Aorta (tissue), 5 donors: ENCODE measurements around the gene ADAM11. TPM values are rescaled to one million over a fixed set of nuclear protein-coding genes. Genes with fewer than 3 reads are reported as not detected.
A peak's percentile ranks its signal among the peaks of the same experiment; 100 is the strongest.

Source experiments
- ATAC-seq: fragments of 200-7000 bp; cut with Tn5 transposase; one replicate; pipeline ENCODE4 v1.9.1; 2022; ENCODE audit warnings: moderate library complexity; ENCODE audit not compliant: low FRiP score
- DNase-seq, 2 donors: peaks; one replicate each; pipeline ENCODE4 v3.0.0-alpha.2; 2020
- H3K27ac ChIP-seq, 2 donors: one replicate each; pipeline ENCODE4 v1.5.1; 2013; ENCODE audit warnings: low read length in 2 of 2, mild to moderate bottlenecking in 2 of 2, moderate library complexity in 2 of 2, control low read depth in 1 of 2, inconsistent platforms in 1 of 2, low read depth in 1 of 2
- H3K27me3 ChIP-seq, 2 donors: one replicate each; pipeline ENCODE4 v1.6.1; 2013; ENCODE audit warnings: control low read depth in 1 of 2, low read length in 1 of 2, mild to moderate bottlenecking in 1 of 2, moderate library complexity in 1 of 2; ENCODE audit not compliant: insufficient read depth in 2 of 2, control insufficient read depth in 1 of 2
- H3K36me3 ChIP-seq, 2 donors: one replicate each; pipeline ENCODE4 v1.6.1; 2013; ENCODE audit warnings: control low read depth in 1 of 2, low read length in 1 of 2, mild to moderate bottlenecking in 1 of 2; ENCODE audit not compliant: insufficient read depth in 2 of 2, control insufficient read depth in 1 of 2
- H3K4me1 ChIP-seq, 2 donors: one replicate each; pipeline ENCODE4 v1.6.1; 2013; ENCODE audit warnings: low read length in 2 of 2, control low read depth in 1 of 2, mild to moderate bottlenecking in 1 of 2, moderate library complexity in 1 of 2; ENCODE audit not compliant: insufficient read depth in 2 of 2, control insufficient read depth in 1 of 2
- H3K4me3 ChIP-seq, 2 donors: one replicate each; pipeline ENCODE4 v1.5.1; 2013; ENCODE audit warnings: low read length in 2 of 2, control low read depth in 1 of 2, mild to moderate bottlenecking in 1 of 2
- H3K9me3 ChIP-seq: one replicate; pipeline ENCODE4 v1.6.1; 2013; ENCODE audit warnings: mild to moderate bottlenecking, low read length; ENCODE audit not compliant: control insufficient read depth
- WGBS, 2 donors: extraction: QIAGEN DNeasy Blood & Tissue Kit; methylation state at CpG; one replicate each; pipeline ENCODE4 v1.1.7; 2013; 5-methylcytosine and 5-hydroxymethylcytosine counted together
- intact Hi-C, 2 donors: fragments of 100-400 bp; cut with DNase I; formaldehyde crosslinking; loops; one replicate each; pipeline versions ENCODE4 v1.14.2 to v1.15.0; 2022
- polyA plus RNA-seq, 2 donors: library from polyadenylated mRNA; stranded (reverse); fragments of 200-250 nt; gene quantifications; one replicate each; pipeline ENCODE4 v1.2.3, GENCODE V29; 2013
- total RNA-seq, 2 donors: library from RNA; stranded (reverse); fragmentation: NEBNext Ultra II Directional; extraction: Animal tissue kit (Norgen Biotek cat#: 25700); gene quantifications; one replicate each; pipeline ENCODE4 v1.2.1, GENCODE V29; 2021
- donor health status: healthy with polysubstance abuse.
- donor health status: Bipolar disorder and iron deficiency.
- donor health status: DM: no; HTN: no; CAD: no.
- donor health status: DM: no; HTN: no; CAD: no.
- donor health status: DM: yes; HTN: yes; CAD: no.

Gene ADAM11
- total and polyA plus RNA-seq, 4 donors: 0.38 to 1.6 (median 0.91) TPM

GRCh38 chr17:44776628-44777393 is 18.0 kb downstream of the ADAM11 start:
- no peak overlapping the region for H3K4me3 ChIP-seq
- intact Hi-C loops: loop anchor here (5.0 to 10.0 kb wide), 4 partner anchors 55 to 358 kb away; partner anchors contain the start of genes PLCD3 (in 2 of the 2), ACBD4 (in 1 of the 2) and GJC1 (in 1 of the 2)
- no peaks in the 10 kb centered on the region for H3K9me3 ChIP-seq
- H3K36me3 ChIP-seq: no peaks in the 10 kb centered on the region
- WGBS, 2 donors: 81 to 84% methylated on average over 19 of the region's 19 CpGs
- DNase-seq (no peak), ATAC-seq (no peak)
- H3K4me1 ChIP-seq: no peaks in the 10 kb centered on the region
- H3K27ac ChIP-seq: no peak overlapping the region
- no peaks in the 10 kb centered on the region for H3K27me3 ChIP-seq

- Histone ChIP-seq H3K4me1 (no peaks in the 10 kb centered on the region), H3K9me3 (no peaks in the 10 kb centered on the region), H3K4me3 (no peak overlapping the region), H3K27ac (no peak overlapping the region), H3K36me3 (no peaks in the 10 kb centered on the region), H3K27me3 (no peaks in the 10 kb centered on the region)
- WGBS, 2 donors: 83 to 86% methylated on average over 20 of the region's 20 CpGs
- DNase-seq: peak in 1 of 2 donors; percentile 43
- intact Hi-C loops: loop anchor here (2.0 to 10.0 kb wide), 5 partner anchors 53 to 357 kb away; partner anchors contain the start of genes GJC1 (in 2 of the 2), PLCD3 (in 2 of the 2) and ACBD4 (in 1 of the 2)
- no peak for ATAC-seq
Measured at GRCh38 chr17:44777394-44778348, 18.9 kb downstream of the ADAM11 start.

GRCh38 chr17:44778656-44779210 is 19.9 kb downstream of the ADAM11 start:
- ATAC-seq: no peak
- H3K4me1 ChIP-seq: no peaks in the 10 kb centered on the region
- H3K4me3 ChIP-seq: no peak overlapping the region

GRCh38 chr17:44779211-44780025 is 20.6 kb downstream of the ADAM11 start:
- no peak overlapping the region for H3K4me3 ChIP-seq
- peak; percentile 65 for ATAC-seq
- H3K27ac ChIP-seq: no peak overlapping the region
- peak; percentile 87 to 93 for DNase-seq
- no peaks in the 10 kb centered on the region for H3K27me3 ChIP-seq
- intact Hi-C loops: loop anchor here (2.0 to 10.0 kb wide), 5 partner anchors 51 to 355 kb away; partner anchors contain the start of genes GJC1 (in 2 of the 2), PLCD3 (in 2 of the 2) and ACBD4 (in 1 of the 2)
- no peaks in the 10 kb centered on the region for H3K9me3 ChIP-seq
- 10 to 11% methylated on average over 36 of the region's 36 CpGs for WGBS, 2 donors
- no peaks in the 10 kb centered on the region for H3K4me1 ChIP-seq
- H3K36me3 ChIP-seq: no peaks in the 10 kb centered on the region

More at GRCh38 chr17:44778656-44779210, 19.9 kb downstream of the ADAM11 start:
- Histone ChIP-seq H3K9me3 (no peaks in the 10 kb centered on the region), H3K27me3 (no peaks in the 10 kb centered on the region), H3K27ac (no peak overlapping the region), H3K36me3 (no peaks in the 10 kb centered on the region)
- intact Hi-C loops: loop anchor here (2.0 to 10.0 kb wide), 5 partner anchors 52 to 356 kb away; partner anchors contain the start of genes GJC1 (in 2 of the 2), PLCD3 (in 2 of the 2) and ACBD4 (in 1 of the 2)
- DNase-seq: no peak
- WGBS, 2 donors: 16 to 33% methylated on average over 9 to 10 of the region's 10 CpGs

- ATAC-seq (no peak), DNase-seq (peak in 1 of 2 donors; percentile 23)
- H3K9me3 ChIP-seq: no peaks in the 10 kb centered on the region
- no peaks in the 10 kb centered on the region for H3K27me3 ChIP-seq
- H3K4me1 ChIP-seq: no peaks in the 10 kb centered on the region
- no peaks in the 10 kb centered on the region for H3K36me3 ChIP-seq
- no peak overlapping the region for H3K27ac ChIP-seq
- no peak overlapping the region for H3K4me3 ChIP-seq
- WGBS, 2 donors: 91 to 93% methylated on average over 12 of the region's 12 CpGs
- intact Hi-C loops: no loop called here
Measured at GRCh38 chr17:44780161-44780560, 21.4 kb downstream of the ADAM11 start.

GRCh38 chr17:44780845-44781480 is 22.2 kb downstream of the ADAM11 start:
- Histone ChIP-seq H3K27me3 (no peaks in the 10 kb centered on the region), H3K4me3 (no peak overlapping the region), H3K4me1 (no peaks in the 10 kb centered on the region), H3K9me3 (no peaks in the 10 kb centered on the region), H3K27ac (no peak overlapping the region), H3K36me3 (no peaks in the 10 kb centered on the region)
- DNase-seq (peak in 1 of 2 donors; percentile 32), ATAC-seq (no peak)
- WGBS, 2 donors: 93 to 95% methylated on average over 14 of the region's 14 CpGs
- intact Hi-C loops: no loop called here

- 40 to 51% methylated on average over 17 of the region's 17 CpGs for WGBS, 2 donors
- Histone ChIP-seq H3K27ac (peak overlapping the region; percentile 18 to 49), H3K9me3 (no peaks in the 10 kb centered on the region), H3K36me3 (no peaks in the 10 kb centered on the region), H3K4me3 (no peak overlapping the region), H3K27me3 (no peaks in the 10 kb centered on the region), H3K4me1 (no peaks in the 10 kb centered on the region)
- ATAC-seq (no peak), DNase-seq (peak in 1 of 2 donors; percentile 45)
- intact Hi-C loops: no loop called here
Measured at GRCh38 chr17:44781551-44782325, 22.9 kb downstream of the ADAM11 start.
